ENCODE measurements around the gene MACROD2. TPM values are rescaled to one million over a fixed set of nuclear protein-coding genes. Genes with fewer than 3 reads are reported as not detected.

MACROD2 gene
- total and polyA plus RNA-seq, 11 donors, result 0.54 to 5.4 (median 2.4) TPM

- no peak for ATAC-seq
- DNase-seq, result no peak
- Histone ChIP-seq H3K4me3 (no peak overlapping the region), H3K36me3 (no peaks in the 10 kb centered on the region), H3K4me1 (no peaks in the 10 kb centered on the region), H3K9me3 (no peaks in the 10 kb centered on the region), H3K27ac (no peak overlapping the region), H3K27me3 (no peaks in the 10 kb centered on the region)
- TF ChIP-seq CTCF (IDR thresholded peaks at IDR 0.05) (no peak), POLR2A (IDR thresholded peaks at IDR 0.05) (no peak)
- intact Hi-C loops (cut with DNase I), result no loop called here
Measured at GRCh38 chr20:14432597-14432996, 437.3 kb downstream of the MACROD2 start.

GRCh38 chr20:14434384-14435136 is 439.2 kb downstream of the MACROD2 start:
- no peak for DNase-seq
- intact Hi-C loops (cut with DNase I), result no loop called here
- peaks cover 0 to 16% (median 6%) of the 10 kb centered on the region in 12 donors for H3K9me3 ChIP-seq
- ATAC-seq, result no peak
- no peaks in the 10 kb centered on the region for H3K27me3 ChIP-seq
- no peaks in the 10 kb centered on the region for H3K4me1 ChIP-seq
- no peak overlapping the region for H3K27ac ChIP-seq
- no peaks in the 10 kb centered on the region for H3K36me3 ChIP-seq
- no peak overlapping the region for H3K4me3 ChIP-seq
- WGBS, 4 donors, result 44 to 67% (median 58%) methylated on average over 1 of the region's 1 CpG
- no peak for TF ChIP-seq POLR2A (IDR thresholded peaks at IDR 0.05)
- no peak for TF ChIP-seq CTCF (IDR thresholded peaks at IDR 0.05)

GRCh38 chr20:14441201-14441600 is 445.9 kb downstream of the MACROD2 start:
- DNase-seq, result no peak
- intact Hi-C loops (cut with DNase I), result no loop called here
- Histone ChIP-seq H3K36me3 (no peaks in the 10 kb centered on the region), H3K4me3 (no peak overlapping the region), H3K27me3 (no peaks in the 10 kb centered on the region), H3K4me1 (no peaks in the 10 kb centered on the region), H3K9me3 (peaks cover 0 to 21% (median 6%) of the 10 kb centered on the region in 12 donors), H3K27ac (no peak overlapping the region)
- TF ChIP-seq POLR2A (IDR thresholded peaks at IDR 0.05) (no peak), CTCF (IDR thresholded peaks at IDR 0.05) (no peak)
- ATAC-seq, result no peak
- WGBS, 4 donors, result 81 to 85% (median 82%) methylated on average over 4 of the region's 4 CpGs

GRCh38 chr20:14444106-14444505 is 448.8 kb downstream of the MACROD2 start:
- no peaks in the 10 kb centered on the region for H3K27me3 ChIP-seq

More at GRCh38 chr20:14444106-14444505, 448.8 kb downstream of the MACROD2 start:
- Histone ChIP-seq H3K27ac (no peak overlapping the region), H3K9me3 (peaks cover 0 to 13% (median under 1%) of the 10 kb centered on the region in 12 donors), H3K4me3 (no peak overlapping the region), H3K4me1 (no peaks in the 10 kb centered on the region), H3K36me3 (no peaks in the 10 kb centered on the region)
- ATAC-seq (no peak), DNase-seq (no peak)
- TF ChIP-seq CTCF (IDR thresholded peaks at IDR 0.05) (no peak), POLR2A (IDR thresholded peaks at IDR 0.05) (no peak)
- 58 to 61% (median 60%) methylated on average over 3 of the region's 3 CpGs for WGBS, 4 donors
- intact Hi-C loops (cut with DNase I), result no loop called here
